Measurements from ENCODE around the gene DEGS1.
A peak's percentile ranks its signal among the peaks of the same experiment; 100 is the strongest.

DEGS1 gene

GRCh38 chr1:224211206-224211962 is 28.3 kb downstream of the DEGS1 start:
- peak; percentile 32 for DNase-seq (ENCODE audit: low read depth)
- H3K4me3 ChIP-seq (ENCODE audit: control insufficient read depth, low read depth, low read length) = no peak overlapping the region
- TF ChIP-seq, protein P1, sequence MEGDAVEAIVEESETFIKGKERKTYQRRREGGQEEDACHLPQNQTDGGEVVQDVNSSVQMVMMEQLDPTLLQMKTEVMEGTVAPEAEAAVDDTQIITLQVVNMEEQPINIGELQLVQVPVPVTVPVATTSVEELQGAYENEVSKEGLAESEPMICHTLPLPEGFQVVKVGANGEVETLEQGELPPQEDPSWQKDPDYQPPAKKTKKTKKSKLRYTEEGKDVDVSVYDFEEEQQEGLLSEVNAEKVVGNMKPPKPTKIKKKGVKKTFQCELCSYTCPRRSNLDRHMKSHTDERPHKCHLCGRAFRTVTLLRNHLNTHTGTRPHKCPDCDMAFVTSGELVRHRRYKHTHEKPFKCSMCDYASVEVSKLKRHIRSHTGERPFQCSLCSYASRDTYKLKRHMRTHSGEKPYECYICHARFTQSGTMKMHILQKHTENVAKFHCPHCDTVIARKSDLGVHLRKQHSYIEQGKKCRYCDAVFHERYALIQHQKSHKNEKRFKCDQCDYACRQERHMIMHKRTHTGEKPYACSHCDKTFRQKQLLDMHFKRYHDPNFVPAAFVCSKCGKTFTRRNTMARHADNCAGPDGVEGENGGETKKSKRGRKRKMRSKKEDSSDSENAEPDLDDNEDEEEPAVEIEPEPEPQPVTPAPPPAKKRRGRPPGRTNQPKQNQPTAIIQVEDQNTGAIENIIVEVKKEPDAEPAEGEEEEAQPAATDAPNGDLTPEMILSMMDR (IDR thresholded peaks at IDR 0.05; ENCODE audit: control insufficient read depth, insufficient read depth, low read depth, low read length, missing control alignments) = no peak

DNA sequence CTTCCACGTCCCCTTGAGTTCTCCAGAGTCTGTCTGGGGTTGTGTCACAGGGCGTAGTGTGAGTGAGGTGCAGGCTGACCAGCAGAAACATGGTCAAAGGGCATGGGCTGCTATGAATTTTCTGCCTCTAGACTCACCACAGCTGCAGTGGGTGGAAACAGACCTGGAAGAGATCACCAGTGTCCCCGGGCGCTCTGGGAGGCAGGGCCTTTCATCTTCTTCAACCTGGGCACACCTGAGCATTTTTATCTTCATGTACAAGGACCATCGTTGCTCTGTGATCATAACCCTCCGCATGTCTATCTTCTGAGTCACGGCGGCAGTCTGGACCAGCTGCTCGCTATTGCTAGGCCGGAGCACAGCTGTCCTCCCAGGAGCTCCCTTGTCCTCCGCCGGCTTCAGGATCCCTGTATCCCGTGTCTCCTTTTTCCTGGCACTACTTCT is 29.6 kb downstream of the DEGS1 start:
- H3K4me3 ChIP-seq (ENCODE audit: control insufficient read depth, low read depth, low read length) = no peak overlapping the region
- no peak for DNase-seq (ENCODE audit: low read depth)
- TF ChIP-seq, protein P1 (IDR thresholded peaks at IDR 0.05; ENCODE audit: control insufficient read depth, insufficient read depth, low read depth, low read length, missing control alignments) = no peak

- no peak overlapping the region for H3K4me3 ChIP-seq (ENCODE audit: control insufficient read depth, low read depth, low read length)
- TF ChIP-seq, protein P1 (IDR thresholded peaks at IDR 0.05; ENCODE audit: control insufficient read depth, insufficient read depth, low read depth, low read length, missing control alignments) = no peak
- DNase-seq (ENCODE audit: low read depth) = no peak
Observed at GRCh38 chr1:224213438-224214119, 30.5 kb downstream of the DEGS1 start.

GRCh38 chr1:224216382-224216781 is 33.3 kb downstream of the DEGS1 start:
- DNase-seq (ENCODE audit: low read depth) = no peak
- H3K4me3 ChIP-seq (ENCODE audit: control insufficient read depth, low read depth, low read length) = no peak overlapping the region
- TF ChIP-seq, protein P1 (IDR thresholded peaks at IDR 0.05; ENCODE audit: control insufficient read depth, insufficient read depth, low read depth, low read length, missing control alignments) = no peak

DNA sequence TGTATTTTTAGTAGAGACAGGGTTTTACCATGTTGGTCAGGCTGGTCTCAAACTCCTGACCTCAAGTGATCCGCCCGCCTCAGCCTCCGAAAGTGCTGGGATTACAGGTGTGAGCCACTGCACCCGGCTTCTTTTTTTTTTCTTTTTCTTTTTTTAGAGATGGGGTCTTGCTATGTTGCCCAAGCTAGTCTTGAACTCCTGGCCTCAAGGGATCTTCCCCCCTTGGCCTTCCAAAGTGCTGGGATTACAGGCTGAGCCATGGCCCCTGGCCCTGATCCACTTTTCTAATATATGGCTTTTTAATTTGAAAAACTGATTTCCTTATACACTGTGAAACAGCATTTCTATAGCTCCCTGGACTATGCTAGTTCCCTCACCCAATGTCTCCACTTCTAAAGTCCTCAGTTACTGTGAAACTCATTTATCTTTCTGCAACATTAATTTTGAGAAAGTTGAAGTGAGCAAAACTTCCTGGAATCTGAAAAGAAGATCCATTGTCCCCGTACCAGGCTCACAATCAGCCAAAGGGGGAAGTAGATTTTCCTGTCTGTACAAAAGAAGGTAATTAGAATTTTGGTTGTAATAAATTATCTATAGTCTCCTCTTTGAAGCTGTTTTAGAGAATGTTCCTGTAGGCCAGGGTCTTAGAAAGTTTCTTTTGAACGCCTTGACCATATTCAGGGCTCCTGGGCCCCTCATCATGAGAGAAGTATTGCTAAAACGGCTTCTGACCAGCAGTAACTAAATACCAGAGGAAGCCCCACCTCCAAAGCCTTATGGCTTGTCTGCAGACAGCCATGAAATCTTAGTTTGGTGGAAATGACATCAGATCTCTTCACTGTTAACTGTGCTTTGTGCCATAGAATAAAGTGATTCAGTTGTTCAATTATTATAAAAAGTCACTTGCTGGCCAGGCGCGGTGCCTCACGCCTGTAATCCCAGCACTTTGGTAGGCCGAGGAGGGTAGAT is 34.9 kb downstream of the DEGS1 start:
- DNase-seq (ENCODE audit: low read depth) = no peak
- TF ChIP-seq, protein P1 (IDR thresholded peaks at IDR 0.05; ENCODE audit: control insufficient read depth, insufficient read depth, low read depth, low read length, missing control alignments) = no peak
- no peak overlapping the region for H3K4me3 ChIP-seq (ENCODE audit: control insufficient read depth, low read depth, low read length)

DNA sequence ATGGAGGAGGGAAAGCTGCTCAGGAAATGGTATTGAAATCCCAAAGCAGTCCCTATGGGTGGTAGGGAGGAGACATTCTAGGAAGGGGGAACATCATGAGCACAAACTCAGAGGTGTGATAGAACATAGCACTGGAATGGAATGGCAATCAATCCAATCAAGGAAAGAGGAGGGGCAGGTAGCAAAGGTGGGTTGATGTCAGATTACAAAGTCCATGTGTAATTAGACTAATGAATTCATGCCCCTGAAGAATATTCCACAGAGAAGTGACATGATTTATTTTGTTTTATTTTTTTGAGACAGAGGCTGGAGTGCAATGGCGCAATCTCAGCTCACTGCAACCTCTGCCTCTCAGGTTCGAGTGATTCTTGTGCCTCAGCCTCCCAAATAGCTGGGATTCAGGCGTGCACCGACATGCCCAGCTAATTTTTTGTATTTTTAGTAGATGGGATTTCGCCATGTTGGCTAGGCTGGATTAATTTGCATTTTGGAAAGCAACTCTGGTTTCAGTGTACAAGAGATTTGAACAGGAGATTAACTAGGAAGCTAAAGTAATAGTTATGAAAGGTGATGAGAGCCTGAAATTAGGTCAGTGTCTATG is 36.1 kb downstream of the DEGS1 start:
- TF ChIP-seq, protein P1 (IDR thresholded peaks at IDR 0.05; ENCODE audit: control insufficient read depth, insufficient read depth, low read depth, low read length, missing control alignments) = no peak
- no peak overlapping the region for H3K4me3 ChIP-seq (ENCODE audit: control insufficient read depth, low read depth, low read length)
- no peak for DNase-seq (ENCODE audit: low read depth)
